ENCODE measurements around the gene ANGPTL7.

DNA sequence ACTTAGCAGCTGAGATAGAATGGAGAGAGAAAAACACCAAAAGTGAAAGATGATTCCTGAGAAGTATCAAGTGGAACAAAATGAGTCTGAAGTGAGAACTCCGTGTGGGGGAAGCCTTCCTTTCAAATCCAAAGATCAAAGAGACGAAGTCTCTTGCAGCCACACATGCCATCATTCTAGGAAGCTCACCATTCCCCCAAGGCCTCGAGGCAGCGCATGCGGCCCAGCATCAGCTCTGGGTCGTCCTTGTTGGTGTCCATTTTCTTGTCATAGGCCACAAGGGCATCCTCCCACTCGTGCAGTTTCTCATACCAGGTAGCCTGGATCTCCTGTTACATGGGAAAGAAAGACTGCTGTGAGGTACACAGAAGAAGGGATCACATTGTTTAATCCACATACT is 32.2 kb upstream of the ANGPTL7 start:
- TF ChIP-seq, protein P1, sequence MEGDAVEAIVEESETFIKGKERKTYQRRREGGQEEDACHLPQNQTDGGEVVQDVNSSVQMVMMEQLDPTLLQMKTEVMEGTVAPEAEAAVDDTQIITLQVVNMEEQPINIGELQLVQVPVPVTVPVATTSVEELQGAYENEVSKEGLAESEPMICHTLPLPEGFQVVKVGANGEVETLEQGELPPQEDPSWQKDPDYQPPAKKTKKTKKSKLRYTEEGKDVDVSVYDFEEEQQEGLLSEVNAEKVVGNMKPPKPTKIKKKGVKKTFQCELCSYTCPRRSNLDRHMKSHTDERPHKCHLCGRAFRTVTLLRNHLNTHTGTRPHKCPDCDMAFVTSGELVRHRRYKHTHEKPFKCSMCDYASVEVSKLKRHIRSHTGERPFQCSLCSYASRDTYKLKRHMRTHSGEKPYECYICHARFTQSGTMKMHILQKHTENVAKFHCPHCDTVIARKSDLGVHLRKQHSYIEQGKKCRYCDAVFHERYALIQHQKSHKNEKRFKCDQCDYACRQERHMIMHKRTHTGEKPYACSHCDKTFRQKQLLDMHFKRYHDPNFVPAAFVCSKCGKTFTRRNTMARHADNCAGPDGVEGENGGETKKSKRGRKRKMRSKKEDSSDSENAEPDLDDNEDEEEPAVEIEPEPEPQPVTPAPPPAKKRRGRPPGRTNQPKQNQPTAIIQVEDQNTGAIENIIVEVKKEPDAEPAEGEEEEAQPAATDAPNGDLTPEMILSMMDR (IDR thresholded peaks at IDR 0.05) = no peak
- TF ChIP-seq POLR2AphosphoS5 (IDR thresholded peaks at IDR 0.05) = no peak
- TF ChIP-seq POLR2A (IDR thresholded peaks at IDR 0.05) = no peak

All from transverse colon (tissue), 4 donors.